Measurements from ENCODE around the gene SFT2D2. TPM values are rescaled to one million over a fixed set of nuclear protein-coding genes. Genes with fewer than 3 reads are reported as not detected.

Gene SFT2D2
- total RNA-seq, 5 donors from 2014 or later (not counting 1 experiment from before 2014, with no cell fraction given), result 51.6 to 63.1 (median 55.6) TPM

DNA sequence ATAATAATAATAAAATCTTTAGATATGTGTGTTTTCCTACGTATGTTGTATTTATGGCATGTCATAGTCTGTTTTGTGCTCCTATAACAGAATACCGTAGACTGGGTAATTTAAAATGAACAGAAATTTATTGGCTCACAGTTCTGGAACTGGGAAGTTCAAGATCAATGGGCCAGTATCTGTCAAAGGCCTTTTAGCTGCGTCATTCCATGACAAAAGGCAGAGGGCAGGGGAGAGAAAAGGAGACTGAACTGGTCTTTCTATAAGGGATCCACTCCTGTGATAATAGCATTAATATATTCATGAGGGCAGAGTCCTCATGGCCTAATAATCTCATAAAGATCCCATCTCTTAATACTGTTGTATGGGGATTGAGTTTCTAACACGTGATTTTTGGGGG is 7.1 kb upstream of the SFT2D2 start:
- ATAC-seq (replicated peaks in 1 of 4), result no peak
- 100% methylated on average over 2 of the region's 4 CpGs for WGBS (ENCODE audit: insufficient coverage)
- no peak for DNase-seq
- Histone ChIP-seq H3K9me3 (no peaks in the 10 kb centered on the region), H3K4me1 (ENCODE audit: control insufficient read depth in 1 of 2, extremely low read depth in 1 of 2, insufficient read depth in 2 of 2, low read length in 2 of 2) (no peaks in the 10 kb centered on the region), H3K27ac (ENCODE audit: low read length) (no peak overlapping the region), H3K4me3 (ENCODE audit: control insufficient read depth in 1 of 2, extremely low read depth in 1 of 2, low read length in 1 of 2) (no peak overlapping the region), H3K36me3 (ENCODE audit: control insufficient read depth in 2 of 2, extremely low read depth in 1 of 2, insufficient read depth in 1 of 2, low read length in 1 of 2) (no peaks in the 10 kb centered on the region), H3K27me3 (replicated peaks in 1 of 2; ENCODE audit: control insufficient read depth in 2 of 2, extremely low read depth in 1 of 2, insufficient read depth in 2 of 2, low read length in 1 of 2) (peaks cover 0 to 2% of the 10 kb centered on the region in 2 experiments)
- CTCF ChIA-PET, result no interaction called here
- Mint-ChIP-seq H3K27ac (no peak overlapping the region), H3K27me3 (peaks cover 0 to 5% of the 10 kb centered on the region in 2 donors), H3K4me1 (no peaks in the 10 kb centered on the region), H3K4me3 (no peak overlapping the region), H3K9me3 (peaks cover 0 to 9% (median 0%) of the 10 kb centered on the region in 3 donors), H3K36me3 (no peaks in the 10 kb centered on the region)
- POLR2A ChIA-PET, result no interaction called here

DNA sequence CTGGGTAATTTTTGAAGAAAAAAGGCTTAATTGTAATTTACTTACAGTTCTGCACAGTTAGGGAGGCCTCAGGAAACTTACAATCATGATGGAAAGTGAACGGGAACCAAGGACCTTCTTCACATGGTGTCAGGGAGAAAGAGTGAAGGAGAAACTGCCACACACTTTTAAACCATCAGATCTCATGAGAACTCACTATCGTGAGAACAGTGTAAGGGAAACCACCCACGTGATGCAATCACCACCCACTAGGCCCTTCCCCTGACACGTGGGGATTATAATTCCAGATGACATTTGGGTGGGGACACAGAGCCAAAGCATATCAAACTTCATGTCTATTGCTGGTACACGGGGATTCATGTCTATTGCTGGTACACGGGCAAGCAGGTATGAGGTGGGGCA is 5.3 kb upstream of the SFT2D2 start:
- DNase-seq (no peak), ATAC-seq (replicated peaks in 1 of 4) (no peak)
- peaks cover 2 to 6% of the 10 kb centered on the region in 2 experiments for H3K4me1 ChIP-seq (ENCODE audit: control insufficient read depth in 1 of 2, extremely low read depth in 1 of 2, insufficient read depth in 2 of 2, low read length in 2 of 2)
- no peak overlapping the region for H3K27ac Mint-ChIP-seq
- POLR2A ChIA-PET, result no interaction called here
- H3K4me3 Mint-ChIP-seq, result no peak overlapping the region
- peaks cover 6 to 11% (median 7%) of the 10 kb centered on the region in 3 donors for H3K4me1 Mint-ChIP-seq
- no peaks in the 10 kb centered on the region for H3K27me3 ChIP-seq (replicated peaks in 1 of 2; ENCODE audit: control insufficient read depth in 2 of 2, extremely low read depth in 1 of 2, insufficient read depth in 2 of 2, low read length in 1 of 2)
- H3K36me3 Mint-ChIP-seq, result no peaks in the 10 kb centered on the region
- peaks cover 0 to 4% (median 0%) of the 10 kb centered on the region in 3 donors for H3K9me3 Mint-ChIP-seq
- no peaks in the 10 kb centered on the region for H3K9me3 ChIP-seq
- H3K27ac ChIP-seq (ENCODE audit: low read length), result no peak overlapping the region
- no CpG with 5 or more reads among the region's 6 CpGs for WGBS (ENCODE audit: insufficient coverage)
- no peak overlapping the region for H3K4me3 ChIP-seq (ENCODE audit: control insufficient read depth in 1 of 2, extremely low read depth in 1 of 2, low read length in 1 of 2)
- CTCF ChIA-PET, result no interaction called here
- H3K27me3 Mint-ChIP-seq, result peaks cover 0 to 5% of the 10 kb centered on the region in 2 donors
- no peaks in the 10 kb centered on the region for H3K36me3 ChIP-seq (ENCODE audit: control insufficient read depth in 2 of 2, extremely low read depth in 1 of 2, insufficient read depth in 1 of 2, low read length in 1 of 2)

- POLR2A ChIA-PET, result no interaction called here
- Mint-ChIP-seq H3K9me3 (peaks cover 0 to 4% (median 0%) of the 10 kb centered on the region in 3 donors), H3K27me3 (peaks cover 0 to 5% of the 10 kb centered on the region in 2 donors), H3K36me3 (no peaks in the 10 kb centered on the region), H3K27ac (no peak overlapping the region), H3K4me1 (peaks cover 6 to 12% (median 8%) of the 10 kb centered on the region in 3 donors), H3K4me3 (no peak overlapping the region)
- Histone ChIP-seq H3K4me1 (ENCODE audit: control insufficient read depth in 1 of 2, extremely low read depth in 1 of 2, insufficient read depth in 2 of 2, low read length in 2 of 2) (peaks cover 2 to 8% of the 10 kb centered on the region in 2 experiments), H3K27me3 (replicated peaks in 1 of 2; ENCODE audit: control insufficient read depth in 2 of 2, extremely low read depth in 1 of 2, insufficient read depth in 2 of 2, low read length in 1 of 2) (no peaks in the 10 kb centered on the region), H3K27ac (ENCODE audit: low read length) (no peak overlapping the region), H3K4me3 (ENCODE audit: control insufficient read depth in 1 of 2, extremely low read depth in 1 of 2, low read length in 1 of 2) (no peak overlapping the region), H3K9me3 (no peaks in the 10 kb centered on the region), H3K36me3 (ENCODE audit: control insufficient read depth in 2 of 2, extremely low read depth in 1 of 2, insufficient read depth in 1 of 2, low read length in 1 of 2) (no peaks in the 10 kb centered on the region)
- ATAC-seq (replicated peaks in 1 of 4) (no peak), DNase-seq (no peak)
- WGBS (ENCODE audit: insufficient coverage), result no CpG with 5 or more reads among the region's 2 CpGs
- CTCF ChIA-PET, result interaction anchor here in 1 of 2 donors (0.6 kb wide), 1 partner anchor 1086 kb away, joined by 8 read pairs; no protein-coding TSS in a partner anchor
Observed at GRCh38 chr1:168221275-168221674, 4.5 kb upstream of the SFT2D2 start.

- CTCF ChIA-PET, result no interaction called here
- DNase-seq, result no peak
- Histone ChIP-seq H3K4me3 (ENCODE audit: control insufficient read depth in 1 of 2, extremely low read depth in 1 of 2, low read length in 1 of 2) (no peak overlapping the region), H3K27ac (ENCODE audit: low read length) (no peak overlapping the region), H3K4me1 (ENCODE audit: control insufficient read depth in 1 of 2, extremely low read depth in 1 of 2, insufficient read depth in 2 of 2, low read length in 2 of 2) (peaks cover 15 to 21% of the 10 kb centered on the region in 2 experiments), H3K9me3 (no peaks in the 10 kb centered on the region), H3K27me3 (replicated peaks in 1 of 2; ENCODE audit: control insufficient read depth in 2 of 2, extremely low read depth in 1 of 2, insufficient read depth in 2 of 2, low read length in 1 of 2) (no peaks in the 10 kb centered on the region), H3K36me3 (ENCODE audit: control insufficient read depth in 2 of 2, extremely low read depth in 1 of 2, insufficient read depth in 1 of 2, low read length in 1 of 2) (no peaks in the 10 kb centered on the region)
- peaks cover 0 to 4% (median 0%) of the 10 kb centered on the region in 3 donors for H3K9me3 Mint-ChIP-seq
- POLR2A ChIA-PET, result no interaction called here
- H3K4me3 Mint-ChIP-seq, result no peak overlapping the region
- ATAC-seq (replicated peaks in 1 of 4), result no peak
- peaks cover 22 to 26% (median 25%) of the 10 kb centered on the region in 3 donors for H3K4me1 Mint-ChIP-seq
- no peaks in the 10 kb centered on the region for H3K36me3 Mint-ChIP-seq
- peaks cover 0 to 5% of the 10 kb centered on the region in 2 donors for H3K27me3 Mint-ChIP-seq
- H3K27ac Mint-ChIP-seq, result no peak overlapping the region
Observed at GRCh38 chr1:168223261-168223660, 2.5 kb upstream of the SFT2D2 start.

GRCh38 chr1:168223681-168224540 is 1.9 kb upstream of the SFT2D2 start:
- ChIA-PET POLR2A (no interaction called here), CTCF (interaction anchor here (0.6 to 4.0 kb wide), 2 partner anchors 10 to 11 kb away, joined by 3 to 27 read pairs; no protein-coding TSS in a partner anchor)
- DNase-seq (no peak), ATAC-seq (replicated peaks in 1 of 4) (no peak)
- no peak overlapping the region for H3K4me3 Mint-ChIP-seq
- H3K36me3 ChIP-seq (ENCODE audit: control insufficient read depth in 2 of 2, extremely low read depth in 1 of 2, insufficient read depth in 1 of 2, low read length in 1 of 2), result no peaks in the 10 kb centered on the region
- H3K9me3 Mint-ChIP-seq, result peaks cover 0 to 4% (median 0%) of the 10 kb centered on the region in 3 donors
- no peaks in the 10 kb centered on the region for H3K9me3 ChIP-seq
- no peaks in the 10 kb centered on the region for H3K36me3 Mint-ChIP-seq
- no peak overlapping the region for H3K27ac ChIP-seq (ENCODE audit: low read length)
- peaks cover 0 to 5% of the 10 kb centered on the region in 2 donors for H3K27me3 Mint-ChIP-seq
- peaks cover 28 to 33% (median 30%) of the 10 kb centered on the region in 3 donors for H3K4me1 Mint-ChIP-seq
- peaks cover 19 to 25% of the 10 kb centered on the region in 2 experiments for H3K4me1 ChIP-seq (ENCODE audit: control insufficient read depth in 1 of 2, extremely low read depth in 1 of 2, insufficient read depth in 2 of 2, low read length in 2 of 2)
- H3K27ac Mint-ChIP-seq, result no peak overlapping the region
- H3K27me3 ChIP-seq (replicated peaks in 1 of 2; ENCODE audit: control insufficient read depth in 2 of 2, extremely low read depth in 1 of 2, insufficient read depth in 2 of 2, low read length in 1 of 2), result no peaks in the 10 kb centered on the region
- no peak overlapping the region for H3K4me3 ChIP-seq (ENCODE audit: control insufficient read depth in 1 of 2, extremely low read depth in 1 of 2, low read length in 1 of 2)

- Mint-ChIP-seq H3K27ac (peak overlapping the region; percentile 65 to 89), H3K36me3 (peaks cover 11% of the 10 kb centered on the region), H3K9me3 (peaks cover 0 to 4% (median 0%) of the 10 kb centered on the region in 3 donors), H3K4me3 (peak overlapping the region; percentile 89 to 97 (median 92)), H3K4me1 (peaks cover 39 to 44% (median 41%) of the 10 kb centered on the region in 3 donors), H3K27me3 (peaks cover 0 to 5% of the 10 kb centered on the region in 2 donors)
- H3K4me3 ChIP-seq (ENCODE audit: control insufficient read depth in 1 of 2, extremely low read depth in 1 of 2, low read length in 1 of 2), result peak overlapping the region; percentile 85 to 94
- DNase-seq, result no peak
- no peaks in the 10 kb centered on the region for H3K9me3 ChIP-seq
- ChIA-PET CTCF (interaction anchor here in 1 of 2 donors (0.7 to 4.0 kb wide), 3 partner anchors 10 to 1326 kb away, joined by 5 to 27 read pairs (median 6); no protein-coding TSS in a partner anchor), POLR2A (interaction anchor here in 1 of 2 donors (1.5 kb wide), 1 partner anchor 10 kb away, joined by 9 read pairs; no protein-coding TSS in a partner anchor)
- no peak overlapping the region for H3K27ac ChIP-seq (ENCODE audit: low read length)
- WGBS (ENCODE audit: insufficient coverage), result 100% methylated on average over 1 of the region's 3 CpGs
- ATAC-seq (replicated peaks in 1 of 4), result no peak
- H3K27me3 ChIP-seq (replicated peaks in 1 of 2; ENCODE audit: control insufficient read depth in 2 of 2, extremely low read depth in 1 of 2, insufficient read depth in 2 of 2, low read length in 1 of 2), result no peaks in the 10 kb centered on the region
- no peaks in the 10 kb centered on the region for H3K36me3 ChIP-seq (ENCODE audit: control insufficient read depth in 2 of 2, extremely low read depth in 1 of 2, insufficient read depth in 1 of 2, low read length in 1 of 2)
- H3K4me1 ChIP-seq (ENCODE audit: control insufficient read depth in 1 of 2, extremely low read depth in 1 of 2, insufficient read depth in 2 of 2, low read length in 2 of 2), result peaks cover 19 to 34% of the 10 kb centered on the region in 2 experiments
Observed at GRCh38 chr1:168224991-168225390, 813 bp upstream of the SFT2D2 start.
